GM12801 (cell line): ENCODE measurements around the gene MRGPRF.

Experiments used
- TF ChIP-seq, protein P1 (sequence below): IDR thresholded peaks from one replicate; pipeline ENCODE4 v1.5.1; 2011; ENCODE audit warnings: control low read depth; ENCODE audit not compliant: insufficient read length; ENCODE audit errors: extremely low read depth

Gene MRGPRF

DNA sequence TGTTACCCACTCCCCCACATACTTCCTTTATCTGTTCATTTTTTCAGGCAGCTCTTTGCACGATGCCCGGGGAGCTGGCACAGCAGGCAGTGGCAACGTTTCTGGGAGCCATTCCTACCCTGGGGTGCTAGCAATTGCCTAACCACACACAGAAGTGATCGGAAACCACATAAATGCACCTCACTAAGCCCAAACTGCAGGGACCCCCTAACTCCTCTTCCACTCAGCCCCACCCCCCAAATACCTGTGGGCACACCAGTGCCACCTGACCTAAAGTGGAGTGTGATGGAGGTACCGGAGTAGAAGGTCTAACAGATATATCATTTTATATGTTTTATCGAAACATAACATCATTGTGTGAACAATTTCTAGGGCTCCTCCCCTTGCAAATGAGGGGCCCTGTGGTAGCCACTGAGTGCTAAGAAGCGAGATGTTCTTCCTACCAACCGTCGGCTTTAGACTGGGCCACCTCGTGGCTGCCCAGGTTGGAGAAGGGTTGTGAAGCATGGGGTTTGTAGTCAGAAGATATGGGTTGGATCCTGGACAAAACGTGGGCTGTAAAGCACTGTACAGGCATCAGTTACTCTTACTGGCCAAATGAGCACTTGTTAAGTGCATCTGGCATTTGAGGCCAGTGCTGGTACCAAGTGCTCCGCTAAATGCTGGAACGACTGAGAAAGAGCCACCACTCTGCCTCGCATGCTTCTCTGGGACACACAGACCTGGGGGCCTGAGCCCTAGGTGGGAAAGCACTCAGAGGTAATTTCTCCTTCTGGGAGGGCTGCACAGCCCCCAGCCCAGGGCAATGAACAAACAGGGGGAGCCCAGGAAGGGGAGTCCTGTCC is 35.0 kb downstream of the MRGPRF start:
- TF ChIP-seq, protein P1, sequence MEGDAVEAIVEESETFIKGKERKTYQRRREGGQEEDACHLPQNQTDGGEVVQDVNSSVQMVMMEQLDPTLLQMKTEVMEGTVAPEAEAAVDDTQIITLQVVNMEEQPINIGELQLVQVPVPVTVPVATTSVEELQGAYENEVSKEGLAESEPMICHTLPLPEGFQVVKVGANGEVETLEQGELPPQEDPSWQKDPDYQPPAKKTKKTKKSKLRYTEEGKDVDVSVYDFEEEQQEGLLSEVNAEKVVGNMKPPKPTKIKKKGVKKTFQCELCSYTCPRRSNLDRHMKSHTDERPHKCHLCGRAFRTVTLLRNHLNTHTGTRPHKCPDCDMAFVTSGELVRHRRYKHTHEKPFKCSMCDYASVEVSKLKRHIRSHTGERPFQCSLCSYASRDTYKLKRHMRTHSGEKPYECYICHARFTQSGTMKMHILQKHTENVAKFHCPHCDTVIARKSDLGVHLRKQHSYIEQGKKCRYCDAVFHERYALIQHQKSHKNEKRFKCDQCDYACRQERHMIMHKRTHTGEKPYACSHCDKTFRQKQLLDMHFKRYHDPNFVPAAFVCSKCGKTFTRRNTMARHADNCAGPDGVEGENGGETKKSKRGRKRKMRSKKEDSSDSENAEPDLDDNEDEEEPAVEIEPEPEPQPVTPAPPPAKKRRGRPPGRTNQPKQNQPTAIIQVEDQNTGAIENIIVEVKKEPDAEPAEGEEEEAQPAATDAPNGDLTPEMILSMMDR, result no peak

DNA sequence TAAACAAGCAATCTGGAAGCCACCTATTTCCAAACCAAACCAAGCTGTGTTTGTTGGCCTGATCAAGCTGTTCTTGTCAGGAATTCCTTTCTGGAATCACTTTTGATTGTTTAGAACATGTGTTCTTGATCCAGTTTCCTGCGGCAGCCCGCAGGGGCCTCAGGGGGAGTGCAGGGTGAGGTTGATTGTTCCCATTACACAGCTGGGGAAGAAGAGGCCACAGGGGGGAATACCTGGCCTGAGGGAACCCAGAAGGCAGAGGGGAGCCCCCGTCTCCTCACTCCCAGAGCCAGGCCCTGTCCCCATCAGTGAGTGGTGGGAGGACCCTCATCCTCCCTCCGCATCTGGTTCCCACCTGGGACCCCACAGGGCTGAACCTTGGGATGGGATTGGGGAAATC is 36.5 kb downstream of the MRGPRF start:
- TF ChIP-seq, protein P1, result no peak

DNA sequence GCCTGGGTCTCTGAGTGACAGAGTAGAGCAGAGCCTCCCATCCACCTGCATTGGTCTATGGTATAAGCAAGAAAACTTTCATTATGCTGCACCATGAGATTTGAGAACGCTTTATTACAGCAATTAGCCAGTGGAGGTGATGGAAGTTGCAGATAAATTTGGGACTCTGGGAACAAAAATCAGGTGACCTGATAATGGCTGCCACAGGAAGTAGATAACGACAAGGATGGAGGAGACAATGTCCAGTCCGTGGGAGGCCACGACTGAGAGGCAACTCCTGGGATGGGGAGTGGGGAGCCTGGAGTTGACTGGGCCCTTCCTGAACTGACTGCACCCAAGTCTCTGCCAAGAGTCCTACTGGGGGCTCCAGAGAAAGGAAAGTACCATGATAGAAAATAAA is 37.0 kb downstream of the MRGPRF start:
- TF ChIP-seq, protein P1, result no peak

DNA sequence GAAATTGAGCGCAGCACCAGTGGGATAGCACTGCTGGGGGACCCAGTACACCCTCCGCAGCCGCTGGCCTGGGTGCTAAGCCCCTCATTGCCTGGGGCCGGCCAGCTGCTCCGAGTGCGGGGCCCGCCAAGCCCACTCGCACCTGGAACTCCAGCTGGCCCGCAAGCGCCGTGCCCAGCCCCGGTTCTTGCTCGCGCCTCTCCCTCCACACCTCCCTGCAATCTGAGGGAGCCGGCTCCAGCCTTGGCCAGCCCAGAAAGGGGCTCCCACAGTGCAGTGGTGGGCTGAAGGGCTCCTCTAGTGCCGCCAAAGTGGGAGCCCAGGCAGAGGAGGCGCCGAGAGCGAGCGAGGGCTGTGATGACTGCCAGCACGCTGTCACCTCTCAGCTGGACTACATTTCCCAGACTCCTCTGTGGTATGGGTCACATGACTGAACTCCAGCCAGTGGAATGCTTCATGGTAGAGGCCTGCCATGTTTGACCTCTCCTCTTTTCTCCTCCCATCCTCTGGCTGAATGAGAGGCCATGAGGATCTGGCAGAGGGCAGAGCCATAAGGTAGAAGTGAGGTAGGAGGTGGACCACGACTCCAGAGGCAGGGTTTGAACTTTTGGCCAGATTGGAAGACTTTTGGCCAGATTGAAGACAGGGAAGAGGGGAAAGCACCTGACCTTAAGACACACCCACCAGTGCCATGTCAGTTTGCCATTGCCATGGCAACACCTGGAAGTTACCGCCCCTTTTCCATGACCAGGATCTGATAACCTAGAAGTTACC is 38.4 kb downstream of the MRGPRF start:
- TF ChIP-seq, protein P1, result no peak

DNA sequence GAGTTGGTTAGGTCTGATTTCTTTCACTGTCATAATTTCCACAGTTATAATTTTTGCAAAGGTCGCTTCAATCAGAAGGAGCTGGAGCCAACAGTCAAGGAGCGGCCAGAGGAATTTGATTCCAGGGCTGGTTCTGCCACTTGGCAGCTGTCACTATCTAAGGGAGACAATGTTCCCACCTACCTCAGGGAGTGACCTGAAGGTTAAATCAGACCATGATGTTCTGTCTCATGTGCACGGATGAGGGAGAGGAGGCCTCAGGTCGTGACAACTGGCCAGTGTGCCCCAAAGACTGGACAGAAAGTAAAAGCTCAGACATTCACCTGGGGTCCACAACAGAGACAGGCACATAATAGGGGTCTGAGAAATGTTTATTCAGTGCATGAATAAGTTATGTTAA is 39.8 kb downstream of the MRGPRF start:
- TF ChIP-seq, protein P1, result no peak

DNA sequence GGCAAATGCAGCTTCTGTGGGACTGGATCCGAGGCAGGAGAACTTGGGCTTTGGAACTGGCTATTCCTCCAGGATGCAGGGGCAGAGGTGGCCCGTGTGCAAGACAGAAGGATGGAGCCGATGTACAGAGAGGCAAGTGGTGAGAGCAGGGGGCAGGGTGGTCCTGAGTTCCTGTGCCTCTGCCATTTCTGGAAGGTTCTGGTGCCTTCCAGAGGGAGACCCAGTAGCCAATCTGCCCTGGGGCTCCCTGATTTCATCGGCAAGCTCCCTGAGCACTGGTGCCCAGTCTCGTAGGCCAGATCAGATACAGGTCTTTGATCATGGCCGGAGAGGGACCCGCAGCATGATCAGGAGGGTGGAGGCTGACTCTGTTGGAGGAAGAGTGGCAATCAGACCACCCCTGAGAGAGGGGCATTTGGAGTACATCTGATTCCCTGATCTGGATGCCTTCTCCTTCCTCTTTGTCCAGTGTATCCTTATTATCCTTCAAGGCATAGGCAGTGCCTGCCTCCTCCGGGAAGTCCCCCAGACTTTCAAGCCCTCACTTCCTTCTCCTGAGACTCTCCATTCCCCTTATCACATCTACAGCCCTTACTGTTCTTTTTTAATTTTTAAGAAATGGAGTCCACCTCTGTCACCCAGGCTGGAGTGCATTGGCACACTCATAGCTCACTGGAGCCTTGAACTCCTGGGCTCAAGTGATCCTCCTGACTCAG is 42.0 kb downstream of the MRGPRF start:
- TF ChIP-seq, protein P1, result no peak

DNA sequence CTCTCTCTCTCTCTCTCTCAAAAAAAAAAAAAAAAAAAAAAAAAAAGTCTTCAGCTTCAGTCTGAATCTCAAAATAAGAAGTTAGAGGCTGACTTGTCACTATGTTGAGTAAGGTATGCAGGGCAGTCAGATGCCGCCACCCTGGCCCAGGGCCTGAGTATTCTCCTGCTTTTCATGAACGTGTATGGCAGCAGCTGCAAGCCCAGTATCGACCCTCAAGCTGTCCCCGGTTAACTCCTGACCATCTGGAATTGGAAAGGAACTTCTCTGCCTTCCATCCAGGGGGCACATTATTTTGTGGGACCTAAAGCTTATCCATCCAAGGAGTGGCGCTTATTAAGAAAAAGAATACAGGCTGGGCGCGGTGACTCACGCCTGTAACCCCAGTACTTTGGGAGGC is 43.7 kb downstream of the MRGPRF start:
- TF ChIP-seq, protein P1, result no peak
